ENCODE data around the gene LIN7B.

- TF ChIP-seq CTCF (conservative IDR thresholded peaks at IDR 0.05; ENCODE audit: low read depth in 2 of 2) (no peak), EZH2phosphoT487 (IDR thresholded peaks at IDR 0.05; ENCODE audit: unreplicated experiment) (no peak), POLR2AphosphoS5 (IDR thresholded peaks at IDR 0.05; ENCODE audit: low read depth) (no peak), EZH2 (IDR thresholded peaks at IDR 0.05; ENCODE audit: low read depth, unreplicated experiment) (no peak), CREB1 (CRISPR knock-in tag; IDR thresholded peaks at IDR 0.05; ENCODE audit: low read depth) (no peak), NANOG (IDR thresholded peaks at IDR 0.05; ENCODE audit: borderline replicate concordance) (no peak), REST (IDR thresholded peaks at IDR 0.05; ENCODE audit: unreplicated experiment) (no peak), ETS1 (IDR thresholded peaks at IDR 0.05) (no peak), JUNB (IDR thresholded peaks at IDR 0.05; ENCODE audit: unreplicated experiment) (no peak), ZNF114 (CRISPR knock-in tag; IDR thresholded peaks at IDR 0.05) (no peak), ZNF462 (CRISPR knock-in tag; IDR thresholded peaks at IDR 0.05) (no peak)
Observed at GRCh38 chr19:49120325-49120683, 6.1 kb downstream of the LIN7B start.

Measured in GM23338 (cell line).